Ishikawa (cell line): ENCODE measurements around the gene OGDHL.

Experiments used
- CEBPB ChIP-seq: IDR thresholded peaks from 2 replicates; pipeline ENCODE4 v1.6.1; 2012
- CREB1 ChIP-seq: IDR thresholded peaks from 2 replicates; pipeline ENCODE4 v1.6.1; 2012; ENCODE audit warnings: low read depth
- EGR1 ChIP-seq: IDR thresholded peaks from 2 replicates; pipeline ENCODE4 v1.6.1; 2012
- EP300 ChIP-seq: IDR thresholded peaks from 2 replicates; pipeline ENCODE4 v1.6.1; 2012; ENCODE audit warnings: borderline replicate concordance
- FOXM1 ChIP-seq: IDR thresholded peaks from 2 replicates; pipeline ENCODE4 v1.6.1; 2012; ENCODE audit warnings: low read depth, borderline replicate concordance
- MAX ChIP-seq: IDR thresholded peaks from 2 replicates; pipeline ENCODE4 v1.6.1; 2012
- NFIC ChIP-seq: IDR thresholded peaks from 2 replicates; pipeline ENCODE4 v1.6.1; 2012
- RAD21 ChIP-seq: IDR thresholded peaks from 2 replicates; pipeline ENCODE4 v1.6.1; 2012; ENCODE audit warnings: low read depth
- REST ChIP-seq: IDR thresholded peaks from 2 replicates; pipeline ENCODE4 v1.6.1; 2012; ENCODE audit warnings: low read depth, mild to moderate bottlenecking
- TAF1 ChIP-seq: IDR thresholded peaks from 2 replicates; pipeline ENCODE4 v1.6.1; 2012; ENCODE audit warnings: low read depth, mild to moderate bottlenecking
- TCF12 ChIP-seq: IDR thresholded peaks from 2 replicates; pipeline ENCODE4 v1.6.1; 2012; ENCODE audit warnings: low read depth
- TEAD4 ChIP-seq: IDR thresholded peaks from 2 replicates; pipeline ENCODE4 v1.6.1; 2012
- USF1 ChIP-seq: IDR thresholded peaks from 2 replicates; pipeline ENCODE4 v1.6.1; 2012
- YY1 ChIP-seq: IDR thresholded peaks from 2 replicates; pipeline ENCODE4 v1.6.1; 2012; ENCODE audit warnings: low read depth
- ZBTB7A ChIP-seq: IDR thresholded peaks from 2 replicates; pipeline ENCODE4 v1.6.1; 2012; ENCODE audit warnings: low read depth

The OGDHL gene

GRCh38 chr10:49745756-49746155 is 16.4 kb downstream of the OGDHL start:
- TF ChIP-seq NFIC: no peak
- no peak for TF ChIP-seq CREB1
- no peak for TF ChIP-seq TAF1
- no peak for TF ChIP-seq USF1
- TF ChIP-seq TEAD4: no peak
- no peak for TF ChIP-seq TCF12
- no peak for TF ChIP-seq MAX
- TF ChIP-seq CEBPB: no peak
- TF ChIP-seq YY1: no peak
- no peak for TF ChIP-seq ZBTB7A
- TF ChIP-seq EGR1: no peak
- TF ChIP-seq RAD21: no peak
- TF ChIP-seq FOXM1: no peak
- TF ChIP-seq EP300: no peak
- no peak for TF ChIP-seq REST

GRCh38 chr10:49744924-49745605 is 17.1 kb downstream of the OGDHL start:
- TF ChIP-seq CEBPB: no peak

- TF ChIP-seq MAX (no peak), EGR1 (no peak), REST (no peak), YY1 (no peak), ZBTB7A (no peak), USF1 (no peak), CEBPB (no peak), TEAD4 (no peak), EP300 (no peak)
Observed at GRCh38 chr10:49744091-49744685, 17.9 kb downstream of the OGDHL start.

GRCh38 chr10:49743464-49744075 is 18.6 kb downstream of the OGDHL start:
- TF ChIP-seq EP300 (no peak), TCF12 (no peak), TAF1 (no peak), REST (no peak), NFIC (no peak), FOXM1 (no peak)
